Panc1 (cell line): Measurements from ENCODE around the gene B4GALT5.
"Not testable (repeated sequence)": the region's sequence is repeated elsewhere in the genome, so short reads cannot be mapped to it uniquely, and the experiment has no call there.

Experiments used
- SIN3A ChIP-seq: IDR thresholded peaks from 2 replicates; pipeline ENCODE4 v1.6.1; 2012; ENCODE audit warnings: low read depth, mild to moderate bottlenecking, low read length, moderate library complexity, borderline replicate concordance; ENCODE audit not compliant: insufficient read depth
- TF ChIP-seq, protein P1 (sequence below): fragments of 450-650 bp; IDR thresholded peaks from 2 replicates; pipeline ENCODE4 v1.5.1; 2017; ENCODE audit warnings: mild to moderate bottlenecking
- TF ChIP-seq, protein P2 (sequence below), 2 experiments: IDR thresholded peaks; 2 replicates each; pipeline ENCODE4 v1.6.1; 2011 to 2012; ENCODE audit warnings: low read depth in 2 of 2, control low read depth in 1 of 2, low read length in 1 of 2, mild to moderate bottlenecking in 1 of 2, moderate library complexity in 1 of 2; ENCODE audit not compliant: insufficient read depth in 1 of 2

DNA sequence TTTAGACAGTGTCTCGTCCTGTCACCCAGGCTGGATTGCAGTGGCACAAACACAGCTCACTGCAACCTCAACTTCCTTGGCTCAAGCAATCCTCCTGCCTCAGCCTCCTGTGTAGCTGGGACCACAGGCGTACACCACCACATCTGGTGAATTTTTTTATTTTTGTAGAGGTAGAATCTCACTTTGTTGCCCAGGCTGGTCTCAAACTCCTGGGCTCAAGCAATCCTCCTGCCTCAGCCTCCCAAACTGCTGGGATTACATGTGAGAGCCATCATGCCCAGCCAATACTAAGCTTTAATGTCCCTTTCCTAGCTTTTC is 44.8 kb downstream of the B4GALT5 start:
- TF ChIP-seq, protein P1, sequence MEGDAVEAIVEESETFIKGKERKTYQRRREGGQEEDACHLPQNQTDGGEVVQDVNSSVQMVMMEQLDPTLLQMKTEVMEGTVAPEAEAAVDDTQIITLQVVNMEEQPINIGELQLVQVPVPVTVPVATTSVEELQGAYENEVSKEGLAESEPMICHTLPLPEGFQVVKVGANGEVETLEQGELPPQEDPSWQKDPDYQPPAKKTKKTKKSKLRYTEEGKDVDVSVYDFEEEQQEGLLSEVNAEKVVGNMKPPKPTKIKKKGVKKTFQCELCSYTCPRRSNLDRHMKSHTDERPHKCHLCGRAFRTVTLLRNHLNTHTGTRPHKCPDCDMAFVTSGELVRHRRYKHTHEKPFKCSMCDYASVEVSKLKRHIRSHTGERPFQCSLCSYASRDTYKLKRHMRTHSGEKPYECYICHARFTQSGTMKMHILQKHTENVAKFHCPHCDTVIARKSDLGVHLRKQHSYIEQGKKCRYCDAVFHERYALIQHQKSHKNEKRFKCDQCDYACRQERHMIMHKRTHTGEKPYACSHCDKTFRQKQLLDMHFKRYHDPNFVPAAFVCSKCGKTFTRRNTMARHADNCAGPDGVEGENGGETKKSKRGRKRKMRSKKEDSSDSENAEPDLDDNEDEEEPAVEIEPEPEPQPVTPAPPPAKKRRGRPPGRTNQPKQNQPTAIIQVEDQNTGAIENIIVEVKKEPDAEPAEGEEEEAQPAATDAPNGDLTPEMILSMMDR, result not testable (repeated sequence)
- TF ChIP-seq, protein P2, sequence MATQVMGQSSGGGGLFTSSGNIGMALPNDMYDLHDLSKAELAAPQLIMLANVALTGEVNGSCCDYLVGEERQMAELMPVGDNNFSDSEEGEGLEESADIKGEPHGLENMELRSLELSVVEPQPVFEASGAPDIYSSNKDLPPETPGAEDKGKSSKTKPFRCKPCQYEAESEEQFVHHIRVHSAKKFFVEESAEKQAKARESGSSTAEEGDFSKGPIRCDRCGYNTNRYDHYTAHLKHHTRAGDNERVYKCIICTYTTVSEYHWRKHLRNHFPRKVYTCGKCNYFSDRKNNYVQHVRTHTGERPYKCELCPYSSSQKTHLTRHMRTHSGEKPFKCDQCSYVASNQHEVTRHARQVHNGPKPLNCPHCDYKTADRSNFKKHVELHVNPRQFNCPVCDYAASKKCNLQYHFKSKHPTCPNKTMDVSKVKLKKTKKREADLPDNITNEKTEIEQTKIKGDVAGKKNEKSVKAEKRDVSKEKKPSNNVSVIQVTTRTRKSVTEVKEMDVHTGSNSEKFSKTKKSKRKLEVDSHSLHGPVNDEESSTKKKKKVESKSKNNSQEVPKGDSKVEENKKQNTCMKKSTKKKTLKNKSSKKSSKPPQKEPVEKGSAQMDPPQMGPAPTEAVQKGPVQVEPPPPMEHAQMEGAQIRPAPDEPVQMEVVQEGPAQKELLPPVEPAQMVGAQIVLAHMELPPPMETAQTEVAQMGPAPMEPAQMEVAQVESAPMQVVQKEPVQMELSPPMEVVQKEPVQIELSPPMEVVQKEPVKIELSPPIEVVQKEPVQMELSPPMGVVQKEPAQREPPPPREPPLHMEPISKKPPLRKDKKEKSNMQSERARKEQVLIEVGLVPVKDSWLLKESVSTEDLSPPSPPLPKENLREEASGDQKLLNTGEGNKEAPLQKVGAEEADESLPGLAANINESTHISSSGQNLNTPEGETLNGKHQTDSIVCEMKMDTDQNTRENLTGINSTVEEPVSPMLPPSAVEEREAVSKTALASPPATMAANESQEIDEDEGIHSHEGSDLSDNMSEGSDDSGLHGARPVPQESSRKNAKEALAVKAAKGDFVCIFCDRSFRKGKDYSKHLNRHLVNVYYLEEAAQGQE (IDR thresholded peaks at IDR 0.05; ENCODE audit: insufficient read depth in 1 of 2, low read depth in 2 of 2, low read length in 1 of 2), result not testable (repeated sequence)
- not testable (repeated sequence) for TF ChIP-seq SIN3A
